CD4-positive, alpha-beta T cell treated with Interleukin-10 for 1 hour (primary cell): ENCODE results near the gene MAP3K12.

Experiments used
- DNase-seq: peaks from one replicate; pipeline ENCODE4 v3.0.0-alpha.2; 2020

The MAP3K12 gene

DNA sequence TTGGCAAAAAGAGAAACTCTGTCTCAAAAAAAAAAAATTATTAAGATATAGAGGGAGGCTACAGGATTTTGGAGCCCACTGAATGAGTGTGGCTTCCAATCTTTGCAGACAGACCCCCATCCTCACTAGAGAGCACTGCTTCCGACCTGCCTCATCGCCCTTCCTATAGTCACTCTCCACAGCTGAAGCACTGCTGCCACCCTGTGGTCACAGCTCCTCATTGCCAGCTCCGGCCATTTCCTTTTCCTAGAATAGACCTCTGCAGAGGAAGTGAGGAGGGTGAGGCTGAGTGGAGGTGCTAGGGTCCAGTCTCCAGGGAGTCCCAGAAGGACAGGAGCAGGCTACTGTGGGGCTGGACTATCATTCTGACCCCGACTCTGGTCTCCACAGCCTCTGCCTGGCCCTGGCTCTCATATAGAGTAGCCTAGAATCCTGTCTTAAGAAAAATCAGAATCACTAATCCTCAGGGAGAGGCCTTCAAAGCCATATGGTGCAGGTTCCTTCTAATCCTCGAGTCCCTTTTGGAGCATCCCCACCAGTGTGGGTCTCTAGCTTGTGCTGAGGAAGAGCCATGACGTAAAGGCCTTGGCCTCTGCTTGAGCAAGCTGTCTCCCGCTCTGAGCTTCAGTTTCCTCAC lies 9.4 kb upstream of the MAP3K12 start:
- DNase-seq, result peak; percentile 87

DNA sequence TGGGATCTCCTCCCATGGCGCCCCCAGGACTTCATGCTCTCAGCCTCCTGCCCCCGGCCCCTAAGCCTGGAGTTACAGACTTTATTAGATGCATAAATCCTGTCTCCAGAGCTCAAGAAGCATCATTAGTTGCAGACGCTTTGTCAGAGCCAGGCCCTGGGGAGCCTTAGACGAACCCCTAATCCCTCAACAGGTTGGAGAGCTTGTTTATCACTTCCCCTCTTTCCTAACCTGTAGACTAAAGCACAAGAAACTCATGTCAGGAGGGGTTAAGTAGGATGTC lies 8.3 kb upstream of the MAP3K12 start:
- DNase-seq, result no peak

DNA sequence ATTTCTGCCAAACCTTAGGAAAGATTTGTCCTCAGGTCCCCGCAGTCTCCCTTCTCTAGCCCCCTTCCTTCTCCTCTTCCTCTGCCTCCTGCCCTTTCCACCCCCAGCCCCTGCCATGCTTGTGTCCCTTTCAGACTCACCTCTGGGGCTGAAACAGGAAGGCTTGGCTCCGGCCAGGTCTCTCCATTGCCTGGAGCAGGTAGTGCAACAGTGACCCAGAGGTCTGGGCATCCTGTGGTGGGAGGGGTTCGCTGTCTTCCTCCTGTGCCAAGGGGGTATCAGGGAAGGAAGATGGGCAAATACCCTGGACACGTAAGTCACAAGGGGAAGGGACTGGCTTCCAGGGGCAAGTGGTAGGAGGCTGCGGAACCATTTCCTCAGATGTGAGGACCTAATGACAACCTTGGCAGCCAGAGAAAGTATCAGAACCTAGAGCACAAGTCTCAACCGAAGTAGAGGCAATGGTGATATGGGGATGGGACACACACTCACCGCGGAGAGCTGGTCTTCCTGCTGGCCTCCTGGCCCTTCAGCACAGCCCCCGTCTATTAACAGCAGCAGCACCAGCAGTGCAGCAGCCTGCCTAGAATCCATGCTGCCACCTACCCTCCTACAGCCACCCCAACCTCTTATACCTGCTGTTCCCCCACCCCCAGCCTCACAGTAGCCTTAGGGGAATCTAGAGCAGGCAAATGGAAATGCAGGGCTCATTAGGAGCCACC lies 7.8 kb upstream of the MAP3K12 start, which contains the start of gene NPFF:
Gene NPFF (minus strand): TSS at position 604 of the 722 bp plus-strand sequence. CDS start 10 bp downstream, at position 594.
- no peak for DNase-seq

GRCh38 chr12:53506450-53506785 lies 7.2 kb upstream of the MAP3K12 start:
- no peak for DNase-seq

GRCh38 chr12:53505555-53506449 lies 6.5 kb upstream of the MAP3K12 start:
- DNase-seq, result no peak

DNA sequence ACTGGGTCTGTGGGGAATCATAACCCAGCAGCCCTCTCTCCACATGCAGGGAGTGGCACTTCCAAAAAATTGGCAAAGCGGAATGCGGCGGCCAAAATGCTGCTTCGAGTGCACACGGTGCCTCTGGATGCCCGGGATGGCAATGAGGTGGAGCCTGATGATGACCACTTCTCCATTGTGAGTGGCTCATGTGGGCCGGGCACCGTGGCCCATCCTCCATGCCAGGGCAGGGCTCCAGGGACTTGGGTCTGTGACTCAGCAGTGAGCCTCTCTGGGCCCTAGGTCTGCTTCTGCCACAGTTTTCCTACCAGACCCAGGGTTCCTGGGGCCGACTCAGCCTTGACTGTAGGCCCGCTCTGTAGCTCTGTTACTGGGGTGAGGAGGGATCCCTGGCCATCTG lies 5.8 kb upstream of the MAP3K12 start:
- DNase-seq, result no peak

DNA sequence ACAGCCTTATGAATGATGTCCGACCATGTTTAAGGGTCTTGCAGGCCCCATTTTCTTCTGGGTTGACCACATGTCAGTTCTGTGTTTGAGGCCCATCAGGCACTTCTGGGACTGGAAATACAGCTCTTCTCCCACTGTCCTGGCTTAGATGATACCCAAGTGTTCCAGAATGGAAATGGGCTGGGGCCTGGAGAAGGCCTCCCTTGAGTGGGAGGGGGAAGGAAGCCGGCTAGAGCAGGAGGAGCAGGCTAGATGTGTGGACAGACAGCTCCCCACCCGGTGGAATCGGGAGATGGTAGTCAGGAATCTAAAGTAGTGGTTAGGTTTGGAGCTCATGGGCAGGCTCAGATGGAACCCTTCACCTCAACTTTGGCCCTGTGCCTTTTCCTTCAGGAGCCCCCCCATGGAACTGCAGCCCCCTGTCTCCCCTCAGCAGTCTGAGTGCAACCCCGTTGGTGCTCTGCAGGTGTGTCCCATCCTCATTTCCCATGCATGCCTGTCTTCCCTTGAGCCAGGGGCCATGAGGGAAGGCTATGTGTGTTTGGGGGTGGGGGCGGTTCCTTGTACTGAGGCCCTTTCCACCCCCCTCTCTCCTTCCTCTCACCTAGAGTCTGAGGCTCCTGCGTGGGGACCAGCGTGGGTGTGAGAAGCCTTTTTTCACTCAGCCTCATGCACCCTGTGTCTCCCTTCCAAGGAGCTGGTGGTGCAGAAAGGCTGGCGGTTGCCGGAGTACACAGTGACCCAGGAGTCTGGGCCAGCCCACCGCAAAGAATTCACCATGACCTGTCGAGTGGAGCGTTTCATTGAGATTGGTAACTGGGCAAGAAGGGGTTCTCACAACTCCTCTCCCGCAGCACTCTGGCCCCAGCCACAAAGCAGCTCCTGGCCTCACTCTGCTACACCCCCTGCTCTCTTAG lies 5.0 kb upstream of the MAP3K12 start:
- DNase-seq, result no peak

DNA sequence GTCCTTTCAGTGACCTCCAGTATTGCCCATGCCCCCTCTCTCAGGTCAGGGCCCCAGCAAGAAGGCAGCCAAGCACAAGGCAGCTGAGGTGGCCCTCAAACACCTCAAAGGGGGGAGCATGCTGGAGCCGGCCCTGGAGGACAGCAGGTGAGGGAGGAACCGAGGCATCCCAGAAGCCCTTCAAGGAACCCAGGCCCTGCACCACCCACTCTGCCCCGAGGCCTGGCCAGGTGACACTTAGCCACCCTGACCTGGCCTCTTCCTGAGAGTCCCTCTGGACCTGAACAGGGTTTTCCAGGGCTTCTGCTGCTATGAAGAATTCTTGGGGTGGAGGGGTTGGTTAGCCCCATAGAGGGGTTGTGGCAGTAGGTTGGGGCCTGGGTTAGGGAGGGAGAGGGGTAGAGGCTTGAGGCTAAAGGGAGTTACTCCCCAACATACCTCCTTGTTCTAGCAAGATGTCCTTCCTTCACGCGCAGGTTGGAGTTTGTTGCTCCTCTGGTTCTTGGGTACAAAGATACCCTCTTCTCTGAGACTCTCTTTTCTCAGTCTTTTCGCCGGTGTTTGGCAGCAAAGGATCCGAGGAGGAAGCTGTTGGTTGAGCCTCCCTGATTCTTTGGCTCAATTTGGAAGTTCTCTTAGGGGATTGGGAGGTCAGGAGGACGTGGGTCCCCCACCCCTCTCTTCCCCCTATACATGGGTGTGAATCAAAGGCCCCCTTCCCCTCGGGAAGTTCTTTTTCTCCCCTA lies 3.9 kb upstream of the MAP3K12 start:
- DNase-seq, result no peak

DNA sequence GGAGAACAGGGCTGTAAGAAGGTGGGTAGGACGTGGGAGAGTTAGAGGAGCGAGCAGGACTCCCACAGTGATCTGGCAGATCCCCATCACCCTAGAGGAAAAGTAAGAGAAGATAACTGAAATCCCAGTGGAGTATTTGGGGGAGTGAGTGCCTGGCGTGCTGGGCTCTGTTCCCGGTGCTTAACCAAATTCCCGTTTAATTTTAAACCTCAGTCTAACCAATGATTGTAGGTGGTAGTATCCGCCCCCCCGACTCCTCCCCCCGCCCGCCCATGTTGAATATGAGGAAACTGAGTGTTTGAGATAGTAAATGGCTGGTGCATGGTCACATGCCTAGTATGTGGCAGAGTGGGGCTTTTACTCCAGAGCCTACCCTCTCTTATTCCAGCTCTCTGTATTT lies 3.1 kb upstream of the MAP3K12 start:
- no peak for DNase-seq

DNA sequence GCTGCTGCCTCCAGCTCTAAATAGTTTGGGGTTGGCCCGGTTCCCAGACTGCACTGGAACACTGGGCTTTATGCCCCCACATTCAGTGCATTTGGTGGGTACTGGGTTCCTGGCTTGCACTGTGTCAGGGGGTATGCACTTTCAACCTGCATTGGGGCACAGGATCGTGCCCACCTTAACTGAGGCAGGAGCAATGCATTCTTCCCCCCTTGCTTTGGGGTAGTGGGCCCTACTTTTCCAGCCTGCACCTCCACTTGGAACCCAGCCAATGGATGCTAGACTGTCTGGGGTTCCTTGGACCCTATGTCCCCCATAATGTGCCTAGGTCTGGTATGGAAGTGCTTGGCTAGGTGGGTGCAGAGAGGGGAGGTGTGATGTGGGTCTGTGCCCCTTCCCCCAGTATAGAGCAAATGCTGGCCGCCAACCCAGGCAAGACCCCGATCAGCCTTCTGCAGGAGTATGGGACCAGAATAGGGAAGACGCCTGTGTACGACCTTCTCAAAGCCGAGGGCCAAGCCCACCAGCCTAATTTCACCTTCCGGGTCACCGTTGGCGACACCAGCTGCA lies 2.4 kb upstream of the MAP3K12 start:
- no peak for DNase-seq

- DNase-seq, result peak; percentile 100
Measured at GRCh38 chr12:53500776-53501614, 1.7 kb upstream of the MAP3K12 start, which contains the start of gene TARBP2. Gene TARBP2 (plus strand): TSS chr12:53501283. CDS start chr12:53501409, 126 bp downstream.

- DNase-seq, result peak; percentile 44
Measured at GRCh38 chr12:53500142-53500775, 1.0 kb upstream of the MAP3K12 start.

GRCh38 chr12:53498235-53498630 lies 1.0 kb downstream of the MAP3K12 start:
- DNase-seq, result no peak

- no peak for DNase-seq
Measured at GRCh38 chr12:53497461-53497860, 1.8 kb downstream of the MAP3K12 start.

DNA sequence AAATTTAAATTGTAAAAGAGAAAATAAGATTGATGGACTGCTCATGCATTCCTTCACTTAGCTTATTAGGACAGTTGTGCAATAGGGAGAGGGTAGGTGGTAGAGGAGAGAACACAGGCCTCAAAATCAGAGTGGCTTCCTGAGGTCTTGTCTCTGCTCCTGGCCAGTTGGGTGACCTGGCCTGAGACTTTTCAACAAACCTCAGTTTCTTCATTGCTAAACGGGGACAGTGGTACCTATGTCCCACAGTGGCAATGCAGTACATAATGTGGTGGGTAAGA lies 2.6 kb downstream of the MAP3K12 start:
- no peak for DNase-seq

GRCh38 chr12:53495903-53496751 lies 3.1 kb downstream of the MAP3K12 start:
- DNase-seq, result no peak

GRCh38 chr12:53493610-53494391 lies 5.5 kb downstream of the MAP3K12 start:
- DNase-seq, result no peak

DNA sequence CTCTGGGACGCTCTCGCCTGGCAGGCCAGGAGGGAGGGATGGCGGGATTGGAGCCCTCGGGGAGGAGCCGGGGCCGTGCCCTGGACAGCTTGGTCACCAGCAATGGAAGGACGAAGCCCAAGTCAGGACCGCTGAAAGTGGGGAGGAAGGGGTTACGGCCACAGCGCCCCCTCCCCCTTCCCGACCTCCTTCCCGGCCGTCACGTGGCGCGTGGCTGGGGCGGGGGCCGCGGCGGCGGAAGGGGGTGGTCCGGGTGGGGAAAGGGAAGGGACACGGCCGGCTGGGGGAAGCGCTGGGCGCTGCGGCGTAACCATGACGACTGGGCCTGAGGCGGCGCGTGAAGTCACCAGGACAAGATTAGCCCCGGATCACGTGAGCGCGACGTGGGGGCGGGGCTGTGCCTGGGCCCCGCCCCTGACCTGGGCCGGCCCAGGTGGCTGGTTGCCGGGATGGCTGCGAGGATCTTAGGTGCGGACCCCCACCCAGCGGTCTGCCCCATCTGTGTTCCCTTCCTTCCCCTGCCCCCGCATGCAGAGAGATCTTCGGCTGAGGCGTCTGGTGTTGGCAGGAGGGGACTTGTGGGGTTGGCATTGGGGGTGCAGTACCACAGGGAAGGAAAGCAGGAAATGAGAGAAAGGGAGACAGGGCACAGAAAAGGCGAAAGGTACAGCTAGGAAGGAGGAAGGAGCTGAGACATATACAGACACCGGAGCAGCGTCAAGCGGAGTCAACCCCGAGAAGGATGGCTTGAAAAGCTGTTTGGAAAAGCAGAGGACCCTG lies 6.2 kb downstream of the MAP3K12 start:
- DNase-seq, result peak; percentile 92
